K562 (cell line): ENCODE results near the gene ADAT3. TPM values are rescaled to one million over a fixed set of nuclear protein-coding genes. Genes with fewer than 3 reads are reported as not detected.

ENCODE experiments used
- ADNP ChIP-seq: fragments of 200-800 bp; sonication (Bioruptor generic); IDR thresholded peaks from 2 replicates; pipeline ENCODE4 v1.6.1; 2016; ENCODE audit warnings: missing genetic modification characterization, missing compliant biosample characterization
- CEBPG ChIP-seq, 3 experiments: fragments of 200-800 bp in 1 of 3; sonication (Bioruptor generic) in 1 of 3; sonication (generic) in 1 of 3; formaldehyde crosslinking in 1 of 3; IDR thresholded peaks in 2 of 3; conservative IDR thresholded peaks in 1 of 3; 2 replicates each; pipeline versions ENCODE4 v1.6.1 to v1.8.0; 2016 to 2022; ENCODE audit warnings: missing compliant biosample characterization in 2 of 3, missing genetic modification characterization in 2 of 3, mild to moderate bottlenecking in 1 of 3, missing genetic modification reagents in 1 of 3
- CXXC5 ChIP-seq: fragments of 250-450 bp; sonication (Bioruptor Pico); IDR thresholded peaks from 2 replicates; pipeline ENCODE4 v1.8.0; 2022; ENCODE audit warnings: inconsistent platforms, mild to moderate bottlenecking, moderate library complexity
- KLF13 ChIP-seq: fragments of 450-650 bp; IDR thresholded peaks from 2 replicates; pipeline ENCODE4 v1.6.1; 2016; ENCODE audit warnings: missing genetic modification characterization, low read depth, mild to moderate bottlenecking, missing compliant biosample characterization, moderate library complexity, borderline replicate concordance
- MCM2 ChIP-seq: fragments of 450-650 bp; IDR thresholded peaks from 2 replicates; pipeline ENCODE4 v1.6.1; 2017; ENCODE audit warnings: low read depth, mild to moderate bottlenecking
- MTA2 ChIP-seq: fragments of 450-650 bp; IDR thresholded peaks from 2 replicates; pipeline ENCODE4 v1.6.1; 2016; ENCODE audit warnings: low read depth
- PRMT5 ChIP-seq: sonication (generic); formaldehyde crosslinking; IDR thresholded peaks from 2 replicates; pipeline ENCODE4 v1.5.0; 2020; ENCODE audit warnings: missing genetic modification reagents
- ZNF12 ChIP-seq: sonication (generic); formaldehyde crosslinking; IDR thresholded peaks from 2 replicates; pipeline ENCODE4 v1.4.0; 2020; ENCODE audit warnings: mild to moderate bottlenecking, missing genetic modification reagents
- ZNF75A ChIP-seq: fragments of 450-650 bp; formaldehyde crosslinking; IDR thresholded peaks from 2 replicates; pipeline ENCODE4 v1.4.0; 2020; ENCODE audit warnings: mild to moderate bottlenecking
- ZNF764 ChIP-seq: fragments of 250-450 bp; sonication (Bioruptor Pico); IDR thresholded peaks from 2 replicates; pipeline ENCODE4 v1.4.0; 2020; ENCODE audit warnings: low read depth, mild to moderate bottlenecking, moderate library complexity
- polyA plus RNA-seq, 8 experiments: library from polyadenylated mRNA; depleted of rRNA in 4 of 8; stranded (reverse) in 5 of 8; unstranded in 3 of 8; fragments of >200 nt; fragmentation: Nextera tagmentation in 2 of 8; fragmentation: Illumina TruSeq in 1 of 8; extraction: Ambion mirVana in 2 of 8; extraction: Trizol in 1 of 8; gene quantifications; 2 replicates each; pipeline versions ENCODE4 v1.2.1 to v1.2.3, GENCODE V29; 2011 to 2014; ENCODE audit warnings: inconsistent platforms in 1 of 8, missing spikeins in 1 of 8
- total RNA-seq, 7 experiments: library from RNA; depleted of rRNA in 6 of 7; stranded (reverse); fragments of >200 nt in 6 of 7; fragmentation: Illumina TruSeq in 2 of 7; extraction: Trizol in 2 of 7; gene quantifications; 2 replicates each; pipeline versions ENCODE4 v1.2.1 to v1.2.3, GENCODE V29; 2011 to 2021; ENCODE audit warnings: low replicate concordance in 1 of 7
- TF ChIP-seq, protein P1 (sequence below), 2 experiments: fragments of 450-650 bp in 1 of 2; sonication (generic) in 1 of 2; formaldehyde crosslinking in 1 of 2; IDR thresholded peaks; 2 replicates each; pipeline versions ENCODE4 v1.7.1 to v1.9.0; 2016 to 2022; ENCODE audit warnings: inconsistent platforms in 1 of 2, mild to moderate bottlenecking in 1 of 2, missing genetic modification reagents in 1 of 2
- TF ChIP-seq, protein P2 (sequence below): fragments of 200-400 bp; formaldehyde crosslinking; IDR thresholded peaks from 2 replicates; pipeline ENCODE4 v1.6.1; 2017; ENCODE audit warnings: mild to moderate bottlenecking, low read depth, low read length, moderate library complexity
- TF ChIP-seq, protein P3 (sequence below): fragments of 250-450 bp; sonication (Bioruptor Pico); IDR thresholded peaks from 2 replicates; pipeline ENCODE4 v1.8.0; 2022; ENCODE audit warnings: moderate library complexity, mild to moderate bottlenecking, inconsistent platforms

Gene ADAT3
- total and polyA plus RNA-seq, 9 of the 15 experiments (the other 6 are each of a cell fraction or from before 2014, with no cell fraction given), result 0.67 to 15.6 (median 7.8) TPM; not detected in 4

GRCh38 chr19:1905110-1905862 lies at the start of gene ADAT3, which contains the start of gene SCAMP4 (continued):
- TF ChIP-seq, protein P1, sequence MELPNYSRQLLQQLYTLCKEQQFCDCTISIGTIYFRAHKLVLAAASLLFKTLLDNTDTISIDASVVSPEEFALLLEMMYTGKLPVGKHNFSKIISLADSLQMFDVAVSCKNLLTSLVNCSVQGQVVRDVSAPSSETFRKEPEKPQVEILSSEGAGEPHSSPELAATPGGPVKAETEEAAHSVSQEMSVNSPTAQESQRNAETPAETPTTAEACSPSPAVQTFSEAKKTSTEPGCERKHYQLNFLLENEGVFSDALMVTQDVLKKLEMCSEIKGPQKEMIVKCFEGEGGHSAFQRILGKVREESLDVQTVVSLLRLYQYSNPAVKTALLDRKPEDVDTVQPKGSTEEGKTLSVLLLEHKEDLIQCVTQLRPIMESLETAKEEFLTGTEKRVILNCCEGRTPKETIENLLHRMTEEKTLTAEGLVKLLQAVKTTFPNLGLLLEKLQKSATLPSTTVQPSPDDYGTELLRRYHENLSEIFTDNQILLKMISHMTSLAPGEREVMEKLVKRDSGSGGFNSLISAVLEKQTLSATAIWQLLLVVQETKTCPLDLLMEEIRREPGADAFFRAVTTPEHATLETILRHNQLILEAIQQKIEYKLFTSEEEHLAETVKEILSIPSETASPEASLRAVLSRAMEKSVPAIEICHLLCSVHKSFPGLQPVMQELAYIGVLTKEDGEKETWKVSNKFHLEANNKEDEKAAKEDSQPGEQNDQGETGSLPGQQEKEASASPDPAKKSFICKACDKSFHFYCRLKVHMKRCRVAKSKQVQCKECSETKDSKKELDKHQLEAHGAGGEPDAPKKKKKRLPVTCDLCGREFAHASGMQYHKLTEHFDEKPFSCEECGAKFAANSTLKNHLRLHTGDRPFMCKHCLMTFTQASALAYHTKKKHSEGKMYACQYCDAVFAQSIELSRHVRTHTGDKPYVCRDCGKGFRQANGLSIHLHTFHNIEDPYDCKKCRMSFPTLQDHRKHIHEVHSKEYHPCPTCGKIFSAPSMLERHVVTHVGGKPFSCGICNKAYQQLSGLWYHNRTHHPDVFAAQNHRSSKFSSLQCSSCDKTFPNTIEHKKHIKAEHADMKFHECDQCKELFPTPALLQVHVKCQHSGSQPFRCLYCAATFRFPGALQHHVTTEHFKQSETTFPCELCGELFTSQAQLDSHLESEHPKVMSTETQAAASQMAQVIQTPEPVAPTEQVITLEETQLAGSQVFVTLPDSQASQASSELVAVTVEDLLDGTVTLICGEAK (IDR thresholded peaks at IDR 0.05), result peak; percentile 87
- TF ChIP-seq, protein P1 (CRISPR knock-in tag; IDR thresholded peaks at IDR 0.05), result no peak
- TF ChIP-seq CEBPG (CRISPR knock-in tag; IDR thresholded peaks at IDR 0.05) (peak; percentile 12; the same call in 1 of the 2 replicates), CEBPG (tag; conservative IDR thresholded peaks at IDR 0.05 in 1 of 2, IDR thresholded peaks at IDR 0.05 in 1 of 2) (no peak), CXXC5 (CRISPR knock-in tag) (peak; percentile 89), ZNF12 (no peak), MTA2 (peak; percentile 66; the same call in 1 of the 2 replicates), PRMT5 (CRISPR knock-in tag) (no peak), KLF13 (tag) (peak; percentile 87), ZNF764 (no peak), ADNP (tag) (peak; percentile 91), MCM2 (no peak), ZNF75A (CRISPR knock-in tag) (no peak)
- TF ChIP-seq, protein P2, sequence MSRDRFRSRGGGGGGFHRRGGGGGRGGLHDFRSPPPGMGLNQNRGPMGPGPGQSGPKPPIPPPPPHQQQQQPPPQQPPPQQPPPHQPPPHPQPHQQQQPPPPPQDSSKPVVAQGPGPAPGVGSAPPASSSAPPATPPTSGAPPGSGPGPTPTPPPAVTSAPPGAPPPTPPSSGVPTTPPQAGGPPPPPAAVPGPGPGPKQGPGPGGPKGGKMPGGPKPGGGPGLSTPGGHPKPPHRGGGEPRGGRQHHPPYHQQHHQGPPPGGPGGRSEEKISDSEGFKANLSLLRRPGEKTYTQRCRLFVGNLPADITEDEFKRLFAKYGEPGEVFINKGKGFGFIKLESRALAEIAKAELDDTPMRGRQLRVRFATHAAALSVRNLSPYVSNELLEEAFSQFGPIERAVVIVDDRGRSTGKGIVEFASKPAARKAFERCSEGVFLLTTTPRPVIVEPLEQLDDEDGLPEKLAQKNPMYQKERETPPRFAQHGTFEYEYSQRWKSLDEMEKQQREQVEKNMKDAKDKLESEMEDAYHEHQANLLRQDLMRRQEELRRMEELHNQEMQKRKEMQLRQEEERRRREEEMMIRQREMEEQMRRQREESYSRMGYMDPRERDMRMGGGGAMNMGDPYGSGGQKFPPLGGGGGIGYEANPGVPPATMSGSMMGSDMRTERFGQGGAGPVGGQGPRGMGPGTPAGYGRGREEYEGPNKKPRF, result no peak
- TF ChIP-seq, protein P3, sequence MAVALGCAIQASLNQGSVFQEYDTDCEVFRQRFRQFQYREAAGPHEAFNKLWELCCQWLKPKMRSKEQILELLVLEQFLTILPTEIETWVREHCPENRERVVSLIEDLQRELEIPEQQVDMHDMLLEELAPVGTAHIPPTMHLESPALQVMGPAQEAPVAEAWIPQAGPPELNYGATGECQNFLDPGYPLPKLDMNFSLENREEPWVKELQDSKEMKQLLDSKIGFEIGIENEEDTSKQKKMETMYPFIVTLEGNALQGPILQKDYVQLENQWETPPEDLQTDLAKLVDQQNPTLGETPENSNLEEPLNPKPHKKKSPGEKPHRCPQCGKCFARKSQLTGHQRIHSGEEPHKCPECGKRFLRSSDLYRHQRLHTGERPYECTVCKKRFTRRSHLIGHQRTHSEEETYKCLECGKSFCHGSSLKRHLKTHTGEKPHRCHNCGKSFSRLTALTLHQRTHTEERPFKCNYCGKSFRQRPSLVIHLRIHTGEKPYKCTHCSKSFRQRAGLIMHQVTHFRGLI (CRISPR knock-in tag), result no peak
